Loucy (cell line): ENCODE results near the gene MIA2.

Experiments used
- H2AFZ ChIP-seq: fragments of 200-600 bp; sonication (generic); 2 replicates; pipeline ENCODE4 v1.6.0; 2016; ENCODE audit warnings: antibody characterized with exemption, mild to moderate bottlenecking, low read length, moderate library complexity
- H3F3A ChIP-seq: fragments of 200-600 bp; 2 replicates; pipeline ENCODE4 v1.6.0; 2016; ENCODE audit warnings: antibody characterized with exemption, low read depth, mild to moderate bottlenecking
- H3K27me3 ChIP-seq: fragments of 200-600 bp; sonication (generic); 2 replicates; pipeline ENCODE4 v1.6.1; 2014; ENCODE audit warnings: low read length, mild to moderate bottlenecking; ENCODE audit not compliant: insufficient read depth, poor library complexity, severe bottlenecking
- H3K36me3 ChIP-seq: fragments of 200-600 bp; sonication (generic); 2 replicates; pipeline ENCODE4 v1.6.1; 2016; ENCODE audit warnings: low read length; ENCODE audit not compliant: insufficient read depth
- H3K4me1 ChIP-seq: fragments of 200-600 bp; sonication (generic); 2 replicates; pipeline ENCODE4 v1.5.1; 2014; ENCODE audit warnings: low read length, mild to moderate bottlenecking; ENCODE audit not compliant: insufficient read depth, poor library complexity, severe bottlenecking
- H3K4me2 ChIP-seq: fragments of 200-600 bp; sonication (generic); 2 replicates; pipeline ENCODE4 v1.6.0; 2014; ENCODE audit warnings: antibody characterized with exemption, low read length, low read depth, mild to moderate bottlenecking; ENCODE audit not compliant: poor library complexity, severe bottlenecking
- H3K4me3 ChIP-seq: fragments of 200-600 bp; sonication (generic); 2 replicates; pipeline ENCODE4 v1.5.1; 2014; ENCODE audit warnings: low read length, mild to moderate bottlenecking, mixed read lengths; ENCODE audit not compliant: poor library complexity, severe bottlenecking
- H3K79me2 ChIP-seq: fragments of 200-600 bp; sonication (generic); 2 replicates; pipeline ENCODE4 v1.6.1; 2014; ENCODE audit warnings: low read length; ENCODE audit not compliant: insufficient read depth
- H3K9ac ChIP-seq: fragments of 200-600 bp; sonication (generic); 2 replicates; pipeline ENCODE4 v1.6.0; 2014; ENCODE audit warnings: mild to moderate bottlenecking, low read depth, low read length, moderate library complexity; ENCODE audit not compliant: poor library complexity, severe bottlenecking
- H3K9me2 ChIP-seq: fragments of 200-600 bp; sonication (generic); replicated peaks from 2 replicates; pipeline ENCODE4 v1.6.1; 2016; ENCODE audit warnings: low read depth, low read length, mixed read lengths
- H3K9me3 ChIP-seq: fragments of 200-600 bp; sonication (generic); 2 replicates; pipeline ENCODE4 v1.6.1; 2014; ENCODE audit warnings: mild to moderate bottlenecking, antibody characterized with exemption, low read length, low read depth; ENCODE audit not compliant: insufficient read depth
- H4K20me1 ChIP-seq: fragments of 200-600 bp; sonication (generic); 2 replicates; pipeline ENCODE4 v1.6.0; 2014; ENCODE audit warnings: antibody characterized with exemption, low read length, mild to moderate bottlenecking; ENCODE audit not compliant: insufficient read depth, poor library complexity, severe bottlenecking
- CTCF ChIP-seq: fragments of 200-600 bp; sonication (generic); conservative IDR thresholded peaks from 2 replicates; pipeline ENCODE4 v1.5.1; 2014; ENCODE audit warnings: mild to moderate bottlenecking, antibody characterized with exemption, low read length
- EZH2phosphoT487 ChIP-seq: fragments of 200-600 bp; IDR thresholded peaks from 2 replicates; pipeline ENCODE4 v1.6.1; 2018; ENCODE audit warnings: antibody characterized with exemption, mild to moderate bottlenecking, moderate library complexity, borderline replicate concordance

The MIA2 gene

GRCh38 chr14:39228044-39228443 is 5.7 kb upstream of the MIA2 start:
- H3K4me1 ChIP-seq: no peaks in the 10 kb centered on the region
- no peaks in the 10 kb centered on the region for H3K9me2 ChIP-seq
- H3K4me2 ChIP-seq: no peak overlapping the region
- H3K36me3 ChIP-seq: no peaks in the 10 kb centered on the region
- H3F3A ChIP-seq: no peaks in the 10 kb centered on the region
- no peak overlapping the region for H3K4me3 ChIP-seq
- no peaks in the 10 kb centered on the region for H3K79me2 ChIP-seq
- no peaks in the 10 kb centered on the region for H3K27me3 ChIP-seq
- no peak overlapping the region for H2AFZ ChIP-seq
- no peak overlapping the region for H3K9ac ChIP-seq
- TF ChIP-seq CTCF (no peak), EZH2phosphoT487 (no peak)
- H3K9me3 ChIP-seq: no peaks in the 10 kb centered on the region
- no peaks in the 10 kb centered on the region for H4K20me1 ChIP-seq

GRCh38 chr14:39228509-39229221 is 5.0 kb upstream of the MIA2 start:
- Histone ChIP-seq H3K27me3 (no peaks in the 10 kb centered on the region), H4K20me1 (no peaks in the 10 kb centered on the region), H3K9ac (no peak overlapping the region), H3K4me1 (no peaks in the 10 kb centered on the region), H3K4me2 (no peak overlapping the region), H3K36me3 (no peaks in the 10 kb centered on the region), H2AFZ (no peak overlapping the region), H3K4me3 (no peak overlapping the region), H3F3A (no peaks in the 10 kb centered on the region), H3K9me3 (no peaks in the 10 kb centered on the region), H3K79me2 (no peaks in the 10 kb centered on the region), H3K9me2 (no peaks in the 10 kb centered on the region)
- TF ChIP-seq CTCF: no peak
- no peak for TF ChIP-seq EZH2phosphoT487

- no peaks in the 10 kb centered on the region for H3K9me2 ChIP-seq
- no peak overlapping the region for H3K9ac ChIP-seq
- no peaks in the 10 kb centered on the region for H3K9me3 ChIP-seq
- no peak overlapping the region for H3K4me2 ChIP-seq
- H2AFZ ChIP-seq: no peak overlapping the region
- H3K4me1 ChIP-seq: no peaks in the 10 kb centered on the region
- no peaks in the 10 kb centered on the region for H3K36me3 ChIP-seq
- no peaks in the 10 kb centered on the region for H4K20me1 ChIP-seq
- no peak overlapping the region for H3K4me3 ChIP-seq
- no peaks in the 10 kb centered on the region for H3K27me3 ChIP-seq
- no peaks in the 10 kb centered on the region for H3K79me2 ChIP-seq
- H3F3A ChIP-seq: no peaks in the 10 kb centered on the region
- TF ChIP-seq CTCF (no peak), EZH2phosphoT487 (no peak)
These were observed 4.5 kb upstream of the MIA2 start for GRCh38 chr14:39229222-39229543.
